ENCODE results near the gene SRGAP2B.
"Not testable (repeated sequence)": the region's sequence is repeated elsewhere in the genome, so short reads cannot be mapped to it uniquely, and the experiment has no call there.

Gene SRGAP2B

GRCh38 chr1:145082483-145083255, 12.5 kb downstream of the SRGAP2B start:
- DNase-seq, result not testable (repeated sequence)

DNA sequence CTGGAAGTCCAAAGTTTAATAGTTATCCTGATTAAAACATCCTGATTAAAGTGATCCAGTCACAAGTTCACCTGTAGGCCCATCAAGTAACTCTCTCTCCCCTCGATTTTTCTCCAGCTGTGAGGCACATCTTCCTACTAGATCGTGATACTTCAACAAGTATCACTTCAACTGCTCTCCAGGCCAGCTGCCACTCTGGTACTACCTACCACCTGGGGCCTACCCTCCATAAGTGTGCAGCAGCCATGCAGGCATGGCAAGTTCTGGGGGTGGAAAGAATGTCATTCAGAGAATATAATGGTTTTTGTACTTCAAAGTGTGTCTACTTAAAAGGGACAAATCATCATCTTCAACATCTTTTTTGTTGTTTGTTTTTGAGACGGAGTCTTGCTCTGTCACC, 14.9 kb downstream of the SRGAP2B start:
- not testable (repeated sequence) for DNase-seq

DNA sequence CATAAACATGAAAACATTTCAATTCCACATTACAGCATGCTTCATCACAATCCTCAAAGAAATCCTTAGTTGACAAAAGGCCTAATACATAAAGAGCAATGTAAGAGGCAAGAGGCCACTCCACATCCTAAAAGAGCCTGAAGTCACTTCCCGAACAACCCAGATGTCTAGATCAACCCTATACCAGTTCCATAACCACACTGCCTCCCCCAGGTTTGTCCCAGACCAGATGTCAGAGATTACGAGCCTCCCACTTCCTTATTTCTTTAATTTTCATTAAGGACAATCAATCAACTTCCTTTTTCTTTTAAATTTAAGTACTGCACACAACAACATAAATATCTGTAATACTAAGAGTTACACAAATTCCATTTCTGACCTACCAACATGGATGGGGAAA, 15.4 kb downstream of the SRGAP2B start:
- not testable (repeated sequence) for DNase-seq

GRCh38 chr1:145078787-145079370, 16.2 kb downstream of the SRGAP2B start:
- DNase-seq, result not testable (repeated sequence)

GRCh38 chr1:145077872-145078786, 17.0 kb downstream of the SRGAP2B start:
- DNase-seq, result not testable (repeated sequence)

GRCh38 chr1:145076877-145077276, 18.3 kb downstream of the SRGAP2B start:
- DNase-seq, result not testable (repeated sequence)

- not testable (repeated sequence) for DNase-seq
Measured at GRCh38 chr1:145074021-145074559, 21.0 kb downstream of the SRGAP2B start.

- not testable (repeated sequence) for DNase-seq
Measured at GRCh38 chr1:145071569-145071968, 23.6 kb downstream of the SRGAP2B start.

DNA sequence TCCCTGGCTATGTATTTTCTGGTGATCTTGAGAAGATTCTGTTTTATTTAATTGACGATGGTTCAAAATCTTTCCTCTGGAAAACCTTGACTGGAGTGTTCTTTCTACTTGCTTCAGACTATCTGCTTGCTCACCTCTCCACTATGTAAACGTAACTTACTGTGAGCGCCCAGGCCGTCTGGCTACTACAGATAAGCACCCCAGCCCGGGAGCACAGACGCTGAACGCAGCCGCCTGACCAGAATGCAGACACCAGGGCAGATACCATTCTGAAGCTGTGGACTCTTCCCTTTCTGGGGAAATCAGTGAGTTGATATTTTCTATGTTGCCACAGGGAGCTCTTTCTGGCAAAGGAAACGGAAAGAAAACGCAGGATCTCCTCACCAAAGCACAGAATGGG, 28.6 kb downstream of the SRGAP2B start:
- not testable (repeated sequence) for DNase-seq

GRCh38 chr1:145065194-145065826, 29.8 kb downstream of the SRGAP2B start:
- not testable (repeated sequence) for DNase-seq

- not testable (repeated sequence) for DNase-seq
Measured at GRCh38 chr1:145063941-145064648, 31.0 kb downstream of the SRGAP2B start.

DNA sequence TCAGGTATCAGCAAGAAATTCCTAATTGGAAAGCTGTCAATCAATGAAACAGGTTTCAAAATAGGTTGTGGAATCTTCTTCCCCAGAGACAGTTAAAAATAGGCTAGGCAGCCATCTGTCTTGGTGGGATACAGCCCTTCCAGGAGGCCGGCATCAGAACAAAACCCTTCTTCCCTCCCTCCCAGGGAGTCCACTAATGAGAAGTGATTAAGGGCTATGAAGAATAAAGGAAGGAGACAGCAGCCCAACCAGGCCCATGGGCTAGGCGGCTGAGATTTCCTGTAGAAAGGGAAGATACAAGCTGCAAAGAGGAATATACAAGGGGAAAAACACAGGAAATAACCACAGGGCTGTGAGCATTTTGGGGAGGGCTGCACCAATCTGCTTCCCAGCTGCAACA, 31.8 kb downstream of the SRGAP2B start:
- DNase-seq, result not testable (repeated sequence)

DNA sequence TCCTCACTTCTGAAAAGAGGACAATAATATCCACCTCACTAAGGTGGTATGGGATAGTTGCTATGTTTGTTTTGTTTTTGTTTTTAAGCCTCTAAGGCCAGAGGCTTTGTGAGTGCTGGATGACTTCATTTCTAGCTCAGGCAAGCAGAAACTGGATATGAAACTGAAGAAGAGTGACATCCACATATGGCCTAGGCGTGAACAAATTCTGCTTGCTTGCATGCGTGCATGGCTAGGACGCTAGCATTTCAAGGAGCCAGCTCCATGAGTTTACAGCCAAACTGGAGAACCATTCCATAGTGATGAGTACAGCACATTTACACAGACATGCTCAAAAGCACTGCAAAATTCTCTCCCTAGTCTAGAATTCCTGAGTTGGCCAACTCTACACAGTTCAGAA, 36.9 kb downstream of the SRGAP2B start:
- not testable (repeated sequence) for DNase-seq

DNA sequence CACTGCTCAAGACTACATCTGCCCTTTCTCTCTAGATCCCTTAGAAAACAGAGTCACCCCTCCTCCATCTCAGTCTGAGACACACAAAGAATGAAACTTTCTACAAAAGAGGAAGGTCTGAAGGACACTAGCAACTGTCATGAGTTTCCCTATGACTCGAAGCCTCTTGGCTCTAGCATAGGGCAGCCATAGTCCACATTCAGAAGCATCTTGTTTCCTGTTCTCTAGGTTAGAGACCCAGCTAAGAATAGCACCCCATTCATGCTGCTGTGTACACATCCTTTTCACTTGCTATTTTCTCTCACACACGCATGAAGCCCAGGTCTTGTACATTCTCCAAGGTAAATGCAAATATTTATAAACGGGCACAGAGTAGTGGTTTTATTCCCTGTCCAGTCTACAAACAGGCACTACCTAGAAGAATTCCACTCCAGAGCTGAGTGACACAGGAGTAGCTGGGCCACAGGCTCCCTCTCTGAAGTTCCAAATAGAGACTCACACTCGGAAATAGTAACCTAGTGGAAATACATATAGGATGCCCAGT, 39.8 kb downstream of the SRGAP2B start:
- DNase-seq, result not testable (repeated sequence)

DNA sequence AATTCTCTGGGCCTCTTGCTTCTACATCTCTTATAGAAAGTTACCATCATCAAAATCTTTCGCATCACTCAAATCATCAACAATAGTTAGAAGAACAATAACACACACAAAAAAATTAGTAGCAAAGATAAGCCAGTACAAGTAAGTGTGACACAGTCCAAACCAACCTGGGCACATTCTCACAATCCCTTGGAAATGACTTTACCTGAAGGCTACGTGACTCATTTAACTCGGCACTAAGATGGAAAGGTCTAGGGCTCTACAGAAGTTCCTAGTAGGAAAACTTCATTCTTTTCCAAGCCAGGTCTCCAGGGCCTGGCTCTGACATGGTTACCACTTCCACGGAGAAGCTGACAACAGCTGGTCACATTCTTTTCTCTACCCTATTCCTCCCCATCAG, 41.7 kb downstream of the SRGAP2B start:
- not testable (repeated sequence) for DNase-seq

DNA sequence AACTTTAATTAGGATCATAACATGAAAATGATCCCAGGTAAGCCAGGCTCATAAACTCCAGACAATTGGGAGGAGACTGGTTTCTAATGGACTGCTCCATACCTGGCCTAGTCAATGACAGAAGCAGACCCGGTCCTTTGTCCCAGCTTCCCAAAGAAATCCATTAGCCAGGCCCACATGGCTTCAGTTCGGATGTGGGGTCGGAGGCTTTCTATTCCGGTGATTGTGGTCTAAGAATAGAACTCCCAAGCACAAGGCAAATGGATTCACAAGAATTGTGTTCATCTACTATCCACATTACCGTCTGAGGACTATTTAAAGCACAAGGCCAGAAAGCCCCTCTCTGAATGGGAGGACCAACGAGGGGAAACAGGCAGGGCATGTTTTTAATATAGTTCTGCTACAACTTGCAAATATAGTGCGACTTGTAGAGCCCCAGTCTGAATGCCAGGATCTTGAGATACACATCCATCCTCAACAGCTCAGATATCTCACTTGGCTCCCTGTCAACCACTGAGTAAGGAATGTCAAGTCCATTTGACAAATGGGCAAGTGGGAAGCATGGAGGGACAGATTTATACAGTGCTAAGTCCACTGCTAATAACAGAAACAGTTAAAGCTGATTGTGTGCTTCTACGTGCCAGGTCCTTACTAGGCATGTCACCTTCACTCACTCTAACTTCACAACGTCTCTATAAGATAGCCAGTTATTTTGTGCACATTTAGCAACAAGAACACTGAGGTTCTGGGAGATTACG, 42.9 kb downstream of the SRGAP2B start:
- not testable (repeated sequence) for DNase-seq

DNA sequence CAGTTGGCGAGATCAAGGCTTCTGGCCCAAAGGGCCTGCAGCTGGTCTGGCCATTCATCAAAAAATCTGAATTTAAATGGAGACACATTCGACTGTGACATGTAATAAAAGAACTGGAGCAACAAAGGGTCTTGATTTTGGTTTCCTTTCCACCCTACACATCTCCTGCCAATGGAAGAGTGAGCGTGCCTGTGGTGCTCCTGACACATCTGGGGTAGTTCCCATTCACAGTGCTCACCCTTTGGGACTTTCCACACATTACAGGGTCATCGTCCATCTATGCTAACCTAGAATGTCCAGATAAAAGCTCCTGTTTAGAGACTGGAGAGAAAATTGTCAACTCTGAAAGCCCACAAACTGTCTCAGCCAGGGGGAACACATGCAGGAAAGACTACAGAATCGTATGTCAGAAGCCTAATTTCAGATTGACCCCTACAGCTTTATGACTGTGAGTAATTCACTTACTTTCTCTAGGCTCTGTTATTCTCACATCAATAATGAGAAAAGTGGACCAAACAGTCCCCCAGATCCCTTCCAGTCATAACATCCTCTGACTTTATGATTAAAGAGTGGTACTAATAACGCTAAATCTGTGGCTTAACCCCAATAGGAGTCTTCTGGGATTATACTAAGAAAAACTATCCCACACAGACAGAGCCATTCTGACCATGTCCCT, 46.8 kb downstream of the SRGAP2B start:
- not testable (repeated sequence) for DNase-seq

DNA sequence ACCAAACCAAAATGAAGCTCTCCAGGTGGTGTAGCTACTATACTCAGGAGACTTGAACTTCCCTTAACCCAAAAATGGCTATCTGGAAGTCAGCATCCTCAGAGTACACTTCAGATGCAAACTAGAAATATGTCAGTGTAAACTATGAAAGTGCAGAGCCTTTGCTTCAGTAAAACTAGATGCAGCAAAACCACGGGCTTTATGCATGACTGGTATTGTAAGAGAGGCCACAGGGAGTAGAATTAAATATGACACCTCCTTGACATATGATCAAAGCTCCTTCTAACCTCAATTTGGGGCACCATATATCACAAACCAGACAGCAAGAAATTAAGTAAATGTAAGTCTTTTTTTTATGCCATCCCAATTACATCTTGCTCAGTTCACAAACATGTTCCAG, 47.6 kb downstream of the SRGAP2B start:
- not testable (repeated sequence) for DNase-seq

DNA sequence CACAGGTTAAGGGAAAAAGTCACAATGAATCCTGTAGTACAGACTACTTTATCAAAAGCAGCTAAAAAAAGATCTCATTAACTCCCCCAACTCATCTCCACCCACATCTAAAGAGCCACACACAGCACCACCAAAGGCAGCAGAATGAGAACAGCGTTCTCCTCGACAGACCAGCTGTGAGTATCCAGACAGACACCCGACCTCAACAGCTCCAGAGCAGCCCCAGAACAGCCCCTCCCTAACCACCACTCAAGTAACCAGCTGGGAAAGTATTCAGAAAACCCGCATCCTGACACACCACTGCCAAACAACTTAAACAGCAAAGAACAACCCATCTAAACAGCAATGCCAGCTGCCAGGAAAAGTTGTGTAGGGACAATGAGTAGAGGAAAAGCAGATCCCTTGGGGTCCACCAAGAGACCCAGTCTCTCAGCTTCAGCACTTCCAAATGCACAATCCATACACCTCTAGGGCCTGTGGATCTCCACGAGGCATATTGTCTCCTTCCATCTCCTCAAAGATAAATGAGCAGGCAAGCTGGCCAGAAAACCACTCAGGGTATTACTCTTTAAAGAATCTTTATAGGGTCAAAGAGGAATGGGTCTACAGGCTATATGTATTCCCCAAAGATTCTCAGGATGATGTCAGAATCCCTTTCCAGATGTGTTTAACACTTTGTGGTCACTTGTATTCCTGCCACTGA, 49.4 kb downstream of the SRGAP2B start:
- not testable (repeated sequence) for DNase-seq

Data from activated T-cell treated with anti-CD3 and anti-CD28 coated beads, Interleukin-2, amount 50 U/mL, for 1 hour (primary cell).